IPS-18a (cell line): ENCODE measurements around the gene MYH1.
"Not testable (repeated sequence)": the region's sequence is repeated elsewhere in the genome, so short reads cannot be mapped to it uniquely, and the experiment has no call there.

ENCODE experiments used
- H3K27ac ChIP-seq: one replicate; pipeline ENCODE4 v1.5.1; 2013; ENCODE audit warnings: low read length
- H3K27me3 ChIP-seq: one replicate; pipeline ENCODE4 v1.6.1; 2013; ENCODE audit warnings: mild to moderate bottlenecking, low read length; ENCODE audit not compliant: control insufficient read depth, insufficient read depth
- H3K36me3 ChIP-seq: one replicate; pipeline ENCODE4 v1.6.1; 2013; ENCODE audit warnings: low read depth, low read length; ENCODE audit not compliant: control insufficient read depth
- H3K4me1 ChIP-seq: one replicate; pipeline ENCODE4 v1.6.1; 2013; ENCODE audit warnings: low read depth, low read length; ENCODE audit not compliant: control insufficient read depth
- H3K4me3 ChIP-seq: one replicate; pipeline ENCODE4 v1.5.1; 2013; ENCODE audit warnings: low read length
- H3K9ac ChIP-seq: one replicate; pipeline ENCODE4 v1.6.1; 2013; ENCODE audit warnings: mild to moderate bottlenecking, low read length, moderate library complexity
- H3K9me3 ChIP-seq: one replicate; pipeline ENCODE4 v1.6.1; 2013; ENCODE audit warnings: low read depth, low read length; ENCODE audit not compliant: control insufficient read depth

Gene MYH1

GRCh38 chr17:10518271-10519037, at the start of gene MYH1:
Gene MYH1, minus strand, starts transcription at chr17:10518542. Its CDS starts 1,900 bp downstream, at chr17:10516642.
- no peaks in the 10 kb centered on the region for H3K9me3 ChIP-seq
- no peak within 1 kb of the TSS for H3K4me3 ChIP-seq

GRCh38 chr17:10563991-10564660, 45.8 kb upstream of the MYH1 start:
- H3K36me3 ChIP-seq: no peaks in the 10 kb centered on the region
- no peak overlapping the region for H3K9ac ChIP-seq
- H3K9me3 ChIP-seq: no peaks in the 10 kb centered on the region
- H3K27me3 ChIP-seq: no peaks in the 10 kb centered on the region
- no peak overlapping the region for H3K4me3 ChIP-seq
- H3K4me1 ChIP-seq: no peaks in the 10 kb centered on the region
- no peak overlapping the region for H3K27ac ChIP-seq

More at GRCh38 chr17:10518271-10519037, at the start of gene MYH1:
- no peak within 1 kb of the TSS for H3K27ac ChIP-seq
- no peaks in the 10 kb centered on the region for H3K4me1 ChIP-seq
- H3K36me3 ChIP-seq: no peaks in the 10 kb centered on the region
- no peaks in the 10 kb centered on the region for H3K27me3 ChIP-seq
- H3K9ac ChIP-seq: no peak within 1 kb of the TSS

DNA sequence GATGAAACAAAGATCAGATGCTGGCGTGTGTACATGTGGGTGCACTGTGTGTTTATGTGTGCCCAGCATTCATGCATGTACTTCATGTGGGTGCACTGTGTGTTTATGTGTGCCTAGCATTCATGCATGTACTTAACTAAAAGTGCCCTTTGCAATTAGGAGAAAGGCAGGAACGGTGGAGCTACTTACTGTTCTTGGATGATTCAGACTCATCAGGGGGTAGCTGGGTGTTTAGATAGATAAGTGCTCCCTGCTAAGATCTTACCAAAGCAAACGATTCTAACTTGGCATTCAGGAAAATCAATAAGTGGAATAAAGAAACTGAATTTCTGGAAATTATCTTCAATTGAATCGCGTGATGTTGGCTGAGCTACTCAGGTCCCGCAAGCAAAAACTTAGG, 39.7 kb upstream of the MYH1 start:
- Histone ChIP-seq H3K9me3 (no peaks in the 10 kb centered on the region), H3K36me3 (no peaks in the 10 kb centered on the region), H3K27me3 (no peaks in the 10 kb centered on the region), H3K27ac (no peak overlapping the region), H3K4me3 (no peak overlapping the region), H3K4me1 (peaks cover 6% of the 10 kb centered on the region), H3K9ac (no peak overlapping the region)

GRCh38 chr17:10557422-10557821, 39.1 kb upstream of the MYH1 start:
- Histone ChIP-seq H3K27ac (no peak overlapping the region), H3K27me3 (no peaks in the 10 kb centered on the region), H3K36me3 (no peaks in the 10 kb centered on the region), H3K4me3 (no peak overlapping the region), H3K9me3 (no peaks in the 10 kb centered on the region), H3K4me1 (peaks cover 6% of the 10 kb centered on the region), H3K9ac (no peak overlapping the region)

GRCh38 chr17:10556301-10557005, 38.1 kb upstream of the MYH1 start:
- H3K27ac ChIP-seq: no peak overlapping the region

GRCh38 chr17:10550014-10550413, 31.7 kb upstream of the MYH1 start:
- Histone ChIP-seq H3K27me3 (no peaks in the 10 kb centered on the region), H3K4me1 (peaks cover 25% of the 10 kb centered on the region), H3K9ac (no peak overlapping the region)

More at GRCh38 chr17:10556301-10557005, 38.1 kb upstream of the MYH1 start:
- Histone ChIP-seq H3K9ac (no peak overlapping the region), H3K4me1 (peaks cover 6% of the 10 kb centered on the region), H3K36me3 (no peaks in the 10 kb centered on the region), H3K9me3 (no peaks in the 10 kb centered on the region), H3K27me3 (no peaks in the 10 kb centered on the region), H3K4me3 (no peak overlapping the region)

DNA sequence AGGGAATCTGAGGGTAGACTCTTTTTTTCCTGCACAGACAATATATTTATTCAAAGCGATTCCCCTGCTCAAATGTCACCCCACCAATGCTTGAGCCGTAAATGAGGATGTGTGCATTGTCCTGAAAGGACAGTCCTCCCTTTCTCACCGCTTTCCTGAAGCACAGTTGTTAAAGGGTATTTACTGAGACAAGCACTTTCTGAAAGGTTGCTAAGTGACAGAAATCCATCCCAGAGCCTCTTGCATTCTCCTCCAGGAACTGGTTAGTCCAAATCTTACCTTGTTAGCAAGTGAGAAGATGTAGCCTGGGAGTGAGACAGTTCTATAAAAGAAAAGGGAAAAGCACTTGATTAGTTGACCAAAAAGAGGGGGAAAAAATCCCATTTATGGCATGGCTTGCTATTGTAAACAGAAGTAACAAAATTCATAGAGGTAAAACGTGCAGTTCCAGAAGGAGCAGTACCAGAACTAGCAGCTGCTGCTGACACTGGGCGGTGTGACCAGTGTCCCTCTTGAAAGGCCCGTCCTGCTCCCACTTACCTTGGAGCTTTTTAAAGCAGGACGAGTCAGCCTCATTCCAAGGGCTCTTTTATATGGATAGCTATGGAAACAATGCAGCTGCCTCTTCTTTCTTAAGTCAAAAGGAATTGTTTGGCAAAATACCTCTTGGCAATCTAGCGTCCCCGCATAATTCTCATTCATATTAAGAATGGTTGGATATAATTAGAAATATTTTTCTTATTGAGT, 30.9 kb upstream of the MYH1 start, which contains the start of gene MYH2:
Gene MYH2, minus strand, starts transcription at position 563 of the 747 bp plus-strand sequence. CDS start 1,738 bp downstream, outside the sequence.
- peaks cover 25% of the 10 kb centered on the region for H3K4me1 ChIP-seq
- H3K9ac ChIP-seq: peak within 1 kb of the TSS; percentile 34
- H3K36me3 ChIP-seq: no peaks in the 10 kb centered on the region
- no peaks in the 10 kb centered on the region for H3K27me3 ChIP-seq
- peak within 1 kb of the TSS; percentile 22 for H3K4me3 ChIP-seq
- no peaks in the 10 kb centered on the region for H3K9me3 ChIP-seq
- H3K27ac ChIP-seq: peak within 1 kb of the TSS; percentile 65

More at GRCh38 chr17:10550014-10550413, 31.7 kb upstream of the MYH1 start:
- Histone ChIP-seq H3K27ac (no peak overlapping the region), H3K36me3 (no peaks in the 10 kb centered on the region), H3K4me3 (peak overlapping the region; percentile 22), H3K9me3 (no peaks in the 10 kb centered on the region)

DNA sequence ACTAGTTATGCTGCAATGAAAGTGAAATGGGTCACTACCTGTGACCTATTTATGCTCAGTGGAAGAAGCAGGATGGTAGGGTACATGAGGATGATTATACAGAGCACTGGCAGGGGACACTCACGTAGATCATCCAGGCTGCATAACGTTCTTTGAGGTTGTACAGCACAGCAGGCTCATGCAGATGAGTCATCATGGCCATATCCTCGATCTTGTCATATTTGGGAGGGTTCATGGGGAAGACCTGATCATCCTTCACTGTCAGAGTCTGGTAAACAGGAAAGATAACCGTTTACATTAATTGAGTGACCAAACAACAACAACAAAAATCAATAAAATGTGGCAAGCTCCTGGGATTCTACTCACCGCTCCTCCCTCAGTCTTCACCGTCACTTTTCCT, 29.0 kb upstream of the MYH1 start:
- Histone ChIP-seq H3K4me3 (no peak overlapping the region), H3K36me3 (no peaks in the 10 kb centered on the region), H3K9ac (no peak overlapping the region), H3K4me1 (peaks cover 25% of the 10 kb centered on the region), H3K27ac (no peak overlapping the region), H3K9me3 (peaks cover 5% of the 10 kb centered on the region), H3K27me3 (no peaks in the 10 kb centered on the region)

DNA sequence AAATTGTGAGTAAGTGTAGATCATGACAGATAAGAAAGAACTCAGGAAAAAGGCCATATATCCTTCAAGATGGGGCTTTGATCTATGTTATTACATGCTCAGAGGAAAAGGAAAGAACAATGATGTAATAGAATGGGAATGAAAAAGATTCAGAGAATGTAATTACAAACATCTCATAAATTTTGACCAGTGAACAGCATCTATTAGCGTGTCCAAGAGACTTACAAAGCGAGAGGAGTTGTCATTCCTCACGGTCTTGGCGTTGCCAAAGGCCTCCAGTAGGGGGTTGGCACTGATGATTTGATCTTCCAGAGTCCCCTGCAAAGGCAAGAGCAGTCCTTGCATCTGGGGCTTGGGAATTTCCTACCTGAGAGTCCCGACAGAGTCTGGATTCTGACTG, 25.1 kb upstream of the MYH1 start:
- not testable (repeated sequence) for H3K36me3 ChIP-seq, H3K27ac ChIP-seq, H3K27me3 ChIP-seq

GRCh38 chr17:10541179-10541578, 22.8 kb upstream of the MYH1 start:
- H3K27ac ChIP-seq, H3K27me3 ChIP-seq: not testable (repeated sequence)

More for the DNA sequence above, 25.1 kb upstream of the MYH1 start:
- H3K9me3 ChIP-seq: peaks cover 12% of the 10 kb centered on the region
- H3K9ac ChIP-seq, H3K4me1 ChIP-seq, H3K4me3 ChIP-seq: not testable (repeated sequence)

GRCh38 chr17:10532026-10532425, 13.7 kb upstream of the MYH1 start:
- H3K9ac ChIP-seq: no peak overlapping the region
- H3K9me3 ChIP-seq: no peaks in the 10 kb centered on the region
- no peaks in the 10 kb centered on the region for H3K4me1 ChIP-seq
- H3K27ac ChIP-seq: no peak overlapping the region
- H3K36me3 ChIP-seq: no peaks in the 10 kb centered on the region
- H3K4me3 ChIP-seq: no peak overlapping the region
- H3K27me3 ChIP-seq: no peaks in the 10 kb centered on the region

More at GRCh38 chr17:10541179-10541578, 22.8 kb upstream of the MYH1 start:
- H3K36me3 ChIP-seq, H3K4me3 ChIP-seq, H3K9ac ChIP-seq, H3K4me1 ChIP-seq: not testable (repeated sequence)
- peaks cover 12% of the 10 kb centered on the region for H3K9me3 ChIP-seq
